Raji (cell line): Measurements from ENCODE around the gene KRTAP9-3.

Experiments
- POLR2A ChIP-seq: IDR thresholded peaks from 2 replicates; pipeline ENCODE4 v1.6.1; 2011; ENCODE audit warnings: low read depth, low read length, control low read depth; ENCODE audit not compliant: insufficient read depth

KRTAP9-3 gene

DNA sequence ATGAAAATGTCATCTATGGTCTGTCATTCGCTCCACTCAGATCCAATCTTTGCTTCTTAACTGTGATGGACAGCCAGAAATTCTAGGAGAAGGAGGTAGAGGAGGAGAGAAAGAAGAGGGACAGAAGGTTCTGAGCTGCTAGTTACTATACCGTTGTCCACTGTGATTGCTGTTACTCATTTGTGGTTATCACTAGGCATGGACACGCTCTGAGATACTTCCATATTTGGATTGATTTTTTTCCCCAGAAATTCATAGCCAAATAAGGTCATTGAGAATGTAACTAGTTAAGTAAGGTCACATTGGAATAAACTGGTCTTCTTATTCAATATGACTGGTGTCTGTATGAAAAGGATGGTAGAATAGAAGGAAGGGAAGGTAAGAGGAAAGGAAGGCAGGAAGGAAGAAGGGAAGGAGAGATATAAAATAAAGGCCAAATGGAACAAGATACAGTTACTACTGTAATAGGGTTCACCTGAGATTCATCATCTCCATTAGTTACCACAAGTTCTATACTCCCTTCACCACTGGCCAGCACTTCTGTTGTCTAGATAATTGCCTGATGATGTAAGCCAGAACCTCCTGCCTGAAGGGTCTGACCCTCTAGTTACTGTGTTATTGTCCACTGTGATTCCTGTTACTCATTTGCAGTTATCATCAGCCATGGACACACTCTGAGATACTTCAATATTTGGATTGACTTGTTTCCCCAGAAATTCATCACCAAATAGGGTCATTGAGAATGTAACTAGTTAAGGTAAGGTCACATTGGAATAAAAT lies 46.1 kb downstream of the KRTAP9-3 start:
- TF ChIP-seq POLR2A = no peak
